Measurements from ENCODE around the gene XBP1. TPM values are rescaled to one million over a fixed set of nuclear protein-coding genes. Genes with fewer than 3 reads are reported as not detected.

Gene XBP1
- total and polyA plus RNA-seq, 2 of the 13 experiments (the other 11 are each of a cell fraction or from before 2014, with no cell fraction given): 416 to 427 TPM

DNA sequence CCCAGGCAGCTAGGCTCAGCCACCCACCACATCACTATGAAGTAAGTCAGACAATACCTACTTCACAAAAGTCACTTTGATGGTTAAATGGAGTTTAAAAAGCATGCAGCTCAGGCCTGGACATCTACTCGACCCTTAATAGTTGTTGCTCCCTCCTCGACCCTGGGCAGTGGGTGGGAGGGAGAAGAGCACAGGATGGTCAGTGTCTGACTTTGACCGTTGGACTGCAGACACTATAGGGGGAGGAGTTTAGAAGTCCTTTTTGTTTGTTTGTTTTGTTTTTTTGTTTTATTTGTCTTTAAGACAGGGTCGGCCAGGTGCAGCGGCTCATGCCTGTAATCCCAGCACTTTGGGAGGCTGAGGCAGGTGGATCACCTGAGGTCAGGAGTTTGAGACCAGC, 38.6 kb upstream of the XBP1 start (continued):
- TF ChIP-seq SP5 (CRISPR knock-in tag; IDR thresholded peaks at IDR 0.05; ENCODE audit: borderline replicate concordance, low read depth): peak; percentile 27; the same call in 1 of the 2 replicates
- TF ChIP-seq ZSCAN29 (CRISPR knock-in tag; conservative IDR thresholded peaks at IDR 0.05): no peak
- TF ChIP-seq, protein P1, sequence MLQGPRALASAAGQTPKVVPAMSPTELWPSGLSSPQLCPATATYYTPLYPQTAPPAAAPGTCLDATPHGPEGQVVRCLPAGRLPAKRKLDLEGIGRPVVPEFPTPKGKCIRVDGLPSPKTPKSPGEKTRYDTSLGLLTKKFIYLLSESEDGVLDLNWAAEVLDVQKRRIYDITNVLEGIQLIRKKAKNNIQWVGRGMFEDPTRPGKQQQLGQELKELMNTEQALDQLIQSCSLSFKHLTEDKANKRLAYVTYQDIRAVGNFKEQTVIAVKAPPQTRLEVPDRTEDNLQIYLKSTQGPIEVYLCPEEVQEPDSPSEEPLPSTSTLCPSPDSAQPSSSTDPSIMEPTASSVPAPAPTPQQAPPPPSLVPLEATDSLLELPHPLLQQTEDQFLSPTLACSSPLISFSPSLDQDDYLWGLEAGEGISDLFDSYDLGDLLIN (CRISPR knock-in tag; IDR thresholded peaks at IDR 0.05; ENCODE audit: borderline replicate concordance): no peak
- TF ChIP-seq, protein P2, sequence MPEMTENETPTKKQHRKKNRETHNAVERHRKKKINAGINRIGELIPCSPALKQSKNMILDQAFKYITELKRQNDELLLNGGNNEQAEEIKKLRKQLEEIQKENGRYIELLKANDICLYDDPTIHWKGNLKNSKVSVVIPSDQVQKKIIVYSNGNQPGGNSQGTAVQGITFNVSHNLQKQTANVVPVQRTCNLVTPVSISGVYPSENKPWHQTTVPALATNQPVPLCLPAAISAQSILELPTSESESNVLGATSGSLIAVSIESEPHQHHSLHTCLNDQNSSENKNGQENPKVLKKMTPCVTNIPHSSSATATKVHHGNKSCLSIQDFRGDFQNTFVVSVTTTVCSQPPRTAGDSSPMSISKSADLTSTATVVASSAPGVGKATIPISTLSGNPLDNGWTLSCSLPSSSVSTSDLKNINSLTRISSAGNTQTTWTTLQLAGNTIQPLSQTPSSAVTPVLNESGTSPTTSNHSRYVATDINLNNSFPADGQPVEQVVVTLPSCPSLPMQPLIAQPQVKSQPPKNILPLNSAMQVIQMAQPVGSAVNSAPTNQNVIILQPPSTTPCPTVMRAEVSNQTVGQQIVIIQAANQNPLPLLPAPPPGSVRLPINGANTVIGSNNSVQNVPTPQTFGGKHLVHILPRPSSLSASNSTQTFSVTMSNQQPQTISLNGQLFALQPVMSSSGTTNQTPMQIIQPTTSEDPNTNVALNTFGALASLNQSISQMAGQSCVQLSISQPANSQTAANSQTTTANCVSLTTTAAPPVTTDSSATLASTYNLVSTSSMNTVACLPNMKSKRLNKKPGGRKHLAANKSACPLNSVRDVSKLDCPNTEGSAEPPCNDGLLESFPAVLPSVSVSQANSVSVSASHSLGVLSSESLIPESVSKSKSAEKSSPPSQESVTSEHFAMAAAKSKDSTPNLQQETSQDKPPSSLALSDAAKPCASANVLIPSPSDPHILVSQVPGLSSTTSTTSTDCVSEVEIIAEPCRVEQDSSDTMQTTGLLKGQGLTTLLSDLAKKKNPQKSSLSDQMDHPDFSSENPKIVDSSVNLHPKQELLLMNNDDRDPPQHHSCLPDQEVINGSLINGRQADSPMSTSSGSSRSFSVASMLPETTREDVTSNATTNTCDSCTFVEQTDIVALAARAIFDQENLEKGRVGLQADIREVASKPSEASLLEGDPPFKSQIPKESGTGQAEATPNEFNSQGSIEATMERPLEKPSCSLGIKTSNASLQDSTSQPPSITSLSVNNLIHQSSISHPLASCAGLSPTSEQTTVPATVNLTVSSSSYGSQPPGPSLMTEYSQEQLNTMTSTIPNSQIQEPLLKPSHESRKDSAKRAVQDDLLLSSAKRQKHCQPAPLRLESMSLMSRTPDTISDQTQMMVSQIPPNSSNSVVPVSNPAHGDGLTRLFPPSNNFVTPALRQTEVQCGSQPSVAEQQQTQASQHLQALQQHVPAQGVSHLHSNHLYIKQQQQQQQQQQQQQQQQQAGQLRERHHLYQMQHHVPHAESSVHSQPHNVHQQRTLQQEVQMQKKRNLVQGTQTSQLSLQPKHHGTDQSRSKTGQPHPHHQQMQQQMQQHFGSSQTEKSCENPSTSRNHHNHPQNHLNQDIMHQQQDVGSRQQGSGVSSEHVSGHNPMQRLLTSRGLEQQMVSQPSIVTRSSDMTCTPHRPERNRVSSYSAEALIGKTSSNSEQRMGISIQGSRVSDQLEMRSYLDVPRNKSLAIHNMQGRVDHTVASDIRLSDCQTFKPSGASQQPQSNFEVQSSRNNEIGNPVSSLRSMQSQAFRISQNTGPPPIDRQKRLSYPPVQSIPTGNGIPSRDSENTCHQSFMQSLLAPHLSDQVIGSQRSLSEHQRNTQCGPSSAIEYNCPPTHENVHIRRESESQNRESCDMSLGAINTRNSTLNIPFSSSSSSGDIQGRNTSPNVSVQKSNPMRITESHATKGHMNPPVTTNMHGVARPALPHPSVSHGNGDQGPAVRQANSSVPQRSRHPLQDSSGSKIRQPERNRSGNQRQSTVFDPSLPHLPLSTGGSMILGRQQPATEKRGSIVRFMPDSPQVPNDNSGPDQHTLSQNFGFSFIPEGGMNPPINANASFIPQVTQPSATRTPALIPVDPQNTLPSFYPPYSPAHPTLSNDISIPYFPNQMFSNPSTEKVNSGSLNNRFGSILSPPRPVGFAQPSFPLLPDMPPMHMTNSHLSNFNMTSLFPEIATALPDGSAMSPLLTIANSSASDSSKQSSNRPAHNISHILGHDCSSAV (CRISPR knock-in tag; IDR thresholded peaks at IDR 0.05; ENCODE audit: borderline replicate concordance): no peak
- TF ChIP-seq U2AF1 (optimal IDR thresholded peaks at IDR 0.05; ENCODE audit: low read depth, low read length): no peak
- TF ChIP-seq, protein P3, sequence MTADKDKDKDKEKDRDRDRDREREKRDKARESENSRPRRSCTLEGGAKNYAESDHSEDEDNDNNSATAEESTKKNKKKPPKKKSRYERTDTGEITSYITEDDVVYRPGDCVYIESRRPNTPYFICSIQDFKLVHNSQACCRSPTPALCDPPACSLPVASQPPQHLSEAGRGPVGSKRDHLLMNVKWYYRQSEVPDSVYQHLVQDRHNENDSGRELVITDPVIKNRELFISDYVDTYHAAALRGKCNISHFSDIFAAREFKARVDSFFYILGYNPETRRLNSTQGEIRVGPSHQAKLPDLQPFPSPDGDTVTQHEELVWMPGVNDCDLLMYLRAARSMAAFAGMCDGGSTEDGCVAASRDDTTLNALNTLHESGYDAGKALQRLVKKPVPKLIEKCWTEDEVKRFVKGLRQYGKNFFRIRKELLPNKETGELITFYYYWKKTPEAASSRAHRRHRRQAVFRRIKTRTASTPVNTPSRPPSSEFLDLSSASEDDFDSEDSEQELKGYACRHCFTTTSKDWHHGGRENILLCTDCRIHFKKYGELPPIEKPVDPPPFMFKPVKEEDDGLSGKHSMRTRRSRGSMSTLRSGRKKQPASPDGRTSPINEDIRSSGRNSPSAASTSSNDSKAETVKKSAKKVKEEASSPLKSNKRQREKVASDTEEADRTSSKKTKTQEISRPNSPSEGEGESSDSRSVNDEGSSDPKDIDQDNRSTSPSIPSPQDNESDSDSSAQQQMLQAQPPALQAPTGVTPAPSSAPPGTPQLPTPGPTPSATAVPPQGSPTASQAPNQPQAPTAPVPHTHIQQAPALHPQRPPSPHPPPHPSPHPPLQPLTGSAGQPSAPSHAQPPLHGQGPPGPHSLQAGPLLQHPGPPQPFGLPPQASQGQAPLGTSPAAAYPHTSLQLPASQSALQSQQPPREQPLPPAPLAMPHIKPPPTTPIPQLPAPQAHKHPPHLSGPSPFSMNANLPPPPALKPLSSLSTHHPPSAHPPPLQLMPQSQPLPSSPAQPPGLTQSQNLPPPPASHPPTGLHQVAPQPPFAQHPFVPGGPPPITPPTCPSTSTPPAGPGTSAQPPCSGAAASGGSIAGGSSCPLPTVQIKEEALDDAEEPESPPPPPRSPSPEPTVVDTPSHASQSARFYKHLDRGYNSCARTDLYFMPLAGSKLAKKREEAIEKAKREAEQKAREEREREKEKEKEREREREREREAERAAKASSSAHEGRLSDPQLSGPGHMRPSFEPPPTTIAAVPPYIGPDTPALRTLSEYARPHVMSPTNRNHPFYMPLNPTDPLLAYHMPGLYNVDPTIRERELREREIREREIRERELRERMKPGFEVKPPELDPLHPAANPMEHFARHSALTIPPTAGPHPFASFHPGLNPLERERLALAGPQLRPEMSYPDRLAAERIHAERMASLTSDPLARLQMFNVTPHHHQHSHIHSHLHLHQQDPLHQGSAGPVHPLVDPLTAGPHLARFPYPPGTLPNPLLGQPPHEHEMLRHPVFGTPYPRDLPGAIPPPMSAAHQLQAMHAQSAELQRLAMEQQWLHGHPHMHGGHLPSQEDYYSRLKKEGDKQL (CRISPR knock-in tag; IDR thresholded peaks at IDR 0.05; ENCODE audit: low read depth): no peak
- TF ChIP-seq ZFAT (CRISPR knock-in tag; conservative IDR thresholded peaks at IDR 0.05): no peak
- no peak for TF ChIP-seq SOX6 (IDR thresholded peaks at IDR 0.05)
- peak; percentile 88 for TF ChIP-seq SOX6 (CRISPR knock-in tag; IDR thresholded peaks at IDR 0.05)
- TF ChIP-seq SOX13 (IDR thresholded peaks at IDR 0.05): no peak
- peak in 1 of 2 experiments; percentile 70; a peak in 2 of 4 replicates for TF ChIP-seq SOX13 (CRISPR knock-in tag; conservative IDR thresholded peaks at IDR 0.05 in 1 of 2, IDR thresholded peaks at IDR 0.05 in 1 of 2)
- TF ChIP-seq AKAP8 (CRISPR knock-in tag; IDR thresholded peaks at IDR 0.05): no peak
- no peak for TF ChIP-seq KLF16 (CRISPR knock-in tag; IDR thresholded peaks at IDR 0.05)
- TF ChIP-seq, protein P4, sequence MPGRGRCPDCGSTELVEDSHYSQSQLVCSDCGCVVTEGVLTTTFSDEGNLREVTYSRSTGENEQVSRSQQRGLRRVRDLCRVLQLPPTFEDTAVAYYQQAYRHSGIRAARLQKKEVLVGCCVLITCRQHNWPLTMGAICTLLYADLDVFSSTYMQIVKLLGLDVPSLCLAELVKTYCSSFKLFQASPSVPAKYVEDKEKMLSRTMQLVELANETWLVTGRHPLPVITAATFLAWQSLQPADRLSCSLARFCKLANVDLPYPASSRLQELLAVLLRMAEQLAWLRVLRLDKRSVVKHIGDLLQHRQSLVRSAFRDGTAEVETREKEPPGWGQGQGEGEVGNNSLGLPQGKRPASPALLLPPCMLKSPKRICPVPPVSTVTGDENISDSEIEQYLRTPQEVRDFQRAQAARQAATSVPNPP (CRISPR knock-in tag; IDR thresholded peaks at IDR 0.05): no peak

Data from HepG2 (cell line).